GM10266 (cell line): Measurements from ENCODE around the gene CABP7.

Experiments used
- DNase-seq: peaks from one replicate; pipeline ENCODE4 v3.0.0; 2012; ENCODE audit errors: extremely low spot score
- CTCF ChIP-seq: IDR thresholded peaks from 2 replicates; pipeline ENCODE4 v1.5.1; 2012; ENCODE audit warnings: mild to moderate bottlenecking, low read depth; ENCODE audit not compliant: control insufficient read depth, insufficient read depth; ENCODE audit errors: missing control alignments

Gene CABP7

GRCh38 chr22:29702931-29703501 lies 16.8 kb upstream of the CABP7 start:
- DNase-seq = no peak
- no peak for TF ChIP-seq CTCF

- TF ChIP-seq CTCF = no peak
- DNase-seq = no peak
Measured at GRCh38 chr22:29703569-29704195, 16.1 kb upstream of the CABP7 start.

- TF ChIP-seq CTCF = no peak
- DNase-seq = no peak
Measured at GRCh38 chr22:29704528-29705285, 15.1 kb upstream of the CABP7 start.

- no peak for TF ChIP-seq CTCF
- DNase-seq = no peak
Measured at GRCh38 chr22:29705651-29706050, 14.2 kb upstream of the CABP7 start.

GRCh38 chr22:29706486-29706885 lies 13.3 kb upstream of the CABP7 start:
- TF ChIP-seq CTCF = no peak
- DNase-seq = no peak

- no peak for DNase-seq
- no peak for TF ChIP-seq CTCF
Measured at GRCh38 chr22:29707010-29707409, 12.8 kb upstream of the CABP7 start.

GRCh38 chr22:29707471-29707870 lies 12.3 kb upstream of the CABP7 start:
- DNase-seq = no peak
- TF ChIP-seq CTCF = no peak
